Activated CD8-positive, alpha-beta T cell treated with anti-CD3 and anti-CD28 coated beads, Interleukin-2, amount 10 ng/mL, durations not matched to agents 7 days and 5 days (primary cell): ENCODE measurements around the gene MUS81. TPM values are rescaled to one million over a fixed set of nuclear protein-coding genes. Genes with fewer than 3 reads are reported as not detected.

Experiments
- ATAC-seq: fragments of 150-1000 bp; cut with Tn5 transposase; one replicate; pipeline ENCODE4 v1.10.0; 2021; ENCODE audit warnings: moderate library complexity
- CTCF ChIA-PET: fragments of 350-600 bp; sonication (Branson Sonifier 250); formaldehyde crosslinking; loops from one replicate; lab custom pipeline; 2021; ENCODE audit warnings: antibody characterized with exemption; lab: Charles Lee
- POLR2A ChIA-PET: fragments of 350-600 bp; sonication (Branson Sonifier 250); formaldehyde crosslinking; loops from one replicate; lab custom pipeline; 2021; ENCODE audit warnings: antibody characterized with exemption; lab: Charles Lee
- DNase-seq: peaks from one replicate; pipeline ENCODE4 v3.0.0-alpha.2; 2020
- H3K27ac Mint-ChIP-seq: one replicate; pipeline ENCODE4 v1.8.0; 2021; ENCODE audit warnings: mild to moderate bottlenecking, mixed read lengths
- H3K27me3 Mint-ChIP-seq: one replicate; pipeline ENCODE4 v1.8.0; 2021; ENCODE audit warnings: low read depth, mixed read lengths
- H3K36me3 Mint-ChIP-seq: one replicate; pipeline ENCODE4 v1.8.0; 2021; ENCODE audit warnings: low read depth, mixed read lengths
- H3K4me1 Mint-ChIP-seq: one replicate; pipeline ENCODE4 v1.8.0; 2021; ENCODE audit warnings: low read depth, mixed read lengths
- H3K4me3 Mint-ChIP-seq: one replicate; pipeline ENCODE4 v1.8.0; 2021; ENCODE audit warnings: mild to moderate bottlenecking, mixed read lengths
- H3K9me3 Mint-ChIP-seq: one replicate; pipeline ENCODE4 v1.8.0; 2022; ENCODE audit warnings: mixed read lengths; ENCODE audit not compliant: insufficient read depth
- total RNA-seq, 2 experiments: library from RNA; stranded (reverse); gene quantifications; one replicate each; pipeline ENCODE4 v1.2.3, GENCODE V29; 2021

The MUS81 gene
- total RNA-seq, 2 experiments from 2014 or later, result 106 to 111 TPM

- peak overlapping the region; percentile 89 for H3K4me3 Mint-ChIP-seq
- H3K36me3 Mint-ChIP-seq, result peaks cover 58% of the 10 kb centered on the region
- peak overlapping the region; percentile 97 for H3K27ac Mint-ChIP-seq
- peaks cover 42% of the 10 kb centered on the region for H3K4me1 Mint-ChIP-seq
- POLR2A ChIA-PET, result interaction anchor here (0.6 to 15.9 kb wide), 4 partner anchors 10 to 190 kb away, joined by 3 to 305 read pairs (median 74); partner anchors contain the start of genes CCDC85B, CTSW, EFEMP2 and FIBP
- no peak for DNase-seq
- no peaks in the 10 kb centered on the region for H3K9me3 Mint-ChIP-seq
- CTCF ChIA-PET, result interaction anchor here (1.2 to 18.4 kb wide), 7 partner anchors 9 to 150 kb away, joined by 4 to 584 read pairs (median 25); partner anchors contain the start of genes BANF1, CCDC85B, CTSW and EIF1AD
- ATAC-seq, result no peak
- no peaks in the 10 kb centered on the region for H3K27me3 Mint-ChIP-seq
These were observed 1.4 kb downstream of the MUS81 start for GRCh38 chr11:65861533-65862183.

GRCh38 chr11:65862191-65862735 is 2.0 kb downstream of the MUS81 start:
- POLR2A ChIA-PET, result interaction anchor here (7.6 to 15.9 kb wide), 2 partner anchors 9 to 23 kb away, joined by 143 to 305 read pairs; partner anchors contain the start of genes CCDC85B, CTSW, EFEMP2 and FIBP
- Mint-ChIP-seq H3K27me3 (no peaks in the 10 kb centered on the region), H3K4me3 (peak overlapping the region; percentile 89), H3K9me3 (no peaks in the 10 kb centered on the region), H3K27ac (peak overlapping the region; percentile 64), H3K4me1 (peaks cover 41% of the 10 kb centered on the region), H3K36me3 (peaks cover 59% of the 10 kb centered on the region)
- ATAC-seq (no peak), DNase-seq (no peak)
- CTCF ChIA-PET, result interaction anchor here (18.4 kb wide), 1 partner anchor 23 kb away, joined by 584 read pairs; the partner anchor contains the start of genes CCDC85B, CTSW and FIBP

GRCh38 chr11:65862941-65863888 is 3.0 kb downstream of the MUS81 start:
- ATAC-seq (no peak), DNase-seq (no peak)
- peak overlapping the region; percentile 64 for H3K27ac Mint-ChIP-seq
- peaks cover 66% of the 10 kb centered on the region for H3K36me3 Mint-ChIP-seq
- H3K9me3 Mint-ChIP-seq, result no peaks in the 10 kb centered on the region
- ChIA-PET POLR2A (interaction anchor here (7.6 kb wide), 1 partner anchor 8 kb away, joined by 143 read pairs; the partner anchor contains the start of gene EFEMP2), CTCF (interaction anchor here (18.4 kb wide), 1 partner anchor 22 kb away, joined by 584 read pairs; the partner anchor contains the start of genes CCDC85B, CTSW and FIBP)
- no peaks in the 10 kb centered on the region for H3K27me3 Mint-ChIP-seq
- peaks cover 46% of the 10 kb centered on the region for H3K4me1 Mint-ChIP-seq
- peak overlapping the region; percentile 89 for H3K4me3 Mint-ChIP-seq

GRCh38 chr11:65863889-65864705 is 3.9 kb downstream of the MUS81 start:
- Mint-ChIP-seq H3K9me3 (no peaks in the 10 kb centered on the region), H3K4me3 (no peak overlapping the region), H3K27me3 (no peaks in the 10 kb centered on the region), H3K4me1 (peaks cover 44% of the 10 kb centered on the region), H3K27ac (no peak overlapping the region), H3K36me3 (peaks cover 66% of the 10 kb centered on the region)
- POLR2A ChIA-PET, result interaction anchor here (7.6 kb wide), 1 partner anchor 7 kb away, joined by 143 read pairs; the partner anchor contains the start of gene EFEMP2
- DNase-seq (no peak), ATAC-seq (no peak)
- CTCF ChIA-PET, result interaction anchor here (18.4 kb wide), 1 partner anchor 21 kb away, joined by 584 read pairs; the partner anchor contains the start of genes CCDC85B, CTSW and FIBP

- Mint-ChIP-seq H3K9me3 (no peaks in the 10 kb centered on the region), H3K4me3 (no peak overlapping the region), H3K27me3 (no peaks in the 10 kb centered on the region), H3K4me1 (peaks cover 47% of the 10 kb centered on the region), H3K27ac (no peak overlapping the region), H3K36me3 (peaks cover 65% of the 10 kb centered on the region)
- DNase-seq (no peak), ATAC-seq (no peak)
- ChIA-PET CTCF (interaction anchor here (18.4 kb wide), 1 partner anchor 20 kb away, joined by 584 read pairs; the partner anchor contains the start of genes CCDC85B, CTSW and FIBP), POLR2A (no interaction called here)
These were observed 4.7 kb downstream of the MUS81 start for GRCh38 chr11:65864706-65865471.

GRCh38 chr11:65865550-65866172 is 5.4 kb downstream of the MUS81 start:
- no peak for DNase-seq
- ATAC-seq, result no peak
- no peaks in the 10 kb centered on the region for H3K27me3 Mint-ChIP-seq
- H3K4me3 Mint-ChIP-seq, result no peak overlapping the region
- peaks cover 51% of the 10 kb centered on the region for H3K4me1 Mint-ChIP-seq
- POLR2A ChIA-PET, result interaction anchor here (0.7 to 1.6 kb wide), 2 partner anchors 14 to 16 kb away, joined by 3 to 7 read pairs; partner anchors contain the start of gene CTSW
- no peak overlapping the region for H3K27ac Mint-ChIP-seq
- no peaks in the 10 kb centered on the region for H3K9me3 Mint-ChIP-seq
- H3K36me3 Mint-ChIP-seq, result peaks cover 60% of the 10 kb centered on the region
- CTCF ChIA-PET, result interaction anchor here (1.0 to 18.4 kb wide), 2 partner anchors 14 to 19 kb away, joined by 3 to 584 read pairs; partner anchors contain the start of genes CCDC85B, CTSW and FIBP

GRCh38 chr11:65866509-65867283 is 6.5 kb downstream of the MUS81 start:
- DNase-seq, result no peak
- Mint-ChIP-seq H3K4me3 (no peak overlapping the region), H3K27ac (no peak overlapping the region), H3K36me3 (peaks cover 50% of the 10 kb centered on the region), H3K4me1 (peaks cover 55% of the 10 kb centered on the region), H3K27me3 (no peaks in the 10 kb centered on the region), H3K9me3 (no peaks in the 10 kb centered on the region)
- POLR2A ChIA-PET, result interaction anchor here (0.6 to 1.6 kb wide), 4 partner anchors 13 to 24 kb away, joined by 3 to 7 read pairs (median 4); partner anchors contain the start of genes CCDC85B, CTSW and FIBP
- no peak for ATAC-seq
- CTCF ChIA-PET, result interaction anchor here (1.0 to 18.4 kb wide), 2 partner anchors 15 to 18 kb away, joined by 3 to 584 read pairs; partner anchors contain the start of genes CCDC85B, CTSW and FIBP

- no peak overlapping the region for H3K4me3 Mint-ChIP-seq
- H3K27me3 Mint-ChIP-seq, result no peaks in the 10 kb centered on the region
- no peak overlapping the region for H3K27ac Mint-ChIP-seq
- CTCF ChIA-PET, result interaction anchor here (18.4 kb wide), 1 partner anchor 18 kb away, joined by 584 read pairs; the partner anchor contains the start of genes CCDC85B, CTSW and FIBP
- POLR2A ChIA-PET, result interaction anchor here (1.5 to 1.7 kb wide), 2 partner anchors 15 to 21 kb away, joined by 4 to 9 read pairs; partner anchors contain the start of gene FIBP
- H3K9me3 Mint-ChIP-seq, result no peaks in the 10 kb centered on the region
- peaks cover 42% of the 10 kb centered on the region for H3K36me3 Mint-ChIP-seq
- peaks cover 51% of the 10 kb centered on the region for H3K4me1 Mint-ChIP-seq
- DNase-seq, result no peak
- no peak for ATAC-seq
These were observed 7.2 kb downstream of the MUS81 start for GRCh38 chr11:65867284-65868071.
